COLO668 (cell line): Measurements from ENCODE around the gene TSC1.

Experiments
- DNase-seq: peaks from one replicate; lab custom pipeline; 2025; ENCODE audit not compliant: unreplicated experiment; lab: John Stamatoyannopoulos, UW

TSC1 gene

DNA sequence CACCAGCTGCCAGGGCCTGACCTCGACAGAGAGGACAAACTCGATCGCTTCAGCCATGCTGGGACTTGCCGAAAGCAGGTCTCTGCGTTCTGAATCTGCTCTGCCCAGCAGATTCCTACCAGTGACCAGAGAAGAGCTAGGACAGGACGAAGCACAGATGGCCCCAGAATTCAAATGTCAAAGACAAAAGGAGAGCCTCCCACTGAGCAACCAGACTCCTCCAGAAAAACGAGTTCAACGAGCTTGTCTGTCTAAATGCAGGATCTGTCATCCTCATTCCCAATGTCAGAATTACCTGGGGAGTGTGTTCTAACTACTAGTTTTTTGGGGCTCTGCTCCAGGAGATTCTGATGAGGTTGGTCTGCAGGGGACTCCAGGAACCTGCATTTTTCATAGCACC is 79.7 kb downstream of the TSC1 start:
- DNase-seq = no peak

DNA sequence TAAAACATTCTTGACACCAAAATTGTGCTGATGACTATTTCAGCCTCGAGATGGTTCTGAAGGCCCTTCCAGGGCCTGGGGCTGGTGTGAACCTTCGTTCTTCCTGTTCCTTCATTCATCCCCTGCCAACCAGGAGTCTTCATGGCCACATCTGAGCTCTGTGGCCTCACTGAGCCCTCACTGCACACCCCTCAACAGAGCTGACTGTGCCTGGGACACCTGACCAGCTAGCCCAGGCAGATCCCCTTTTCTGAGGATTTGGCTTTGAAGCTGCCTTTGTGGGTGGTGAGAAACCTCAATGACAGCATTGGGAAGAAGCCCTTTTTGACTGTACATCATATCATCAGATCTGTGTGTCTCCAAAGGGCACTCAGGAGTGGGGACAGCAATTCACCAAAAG is 80.1 kb downstream of the TSC1 start:
- no peak for DNase-seq

DNA sequence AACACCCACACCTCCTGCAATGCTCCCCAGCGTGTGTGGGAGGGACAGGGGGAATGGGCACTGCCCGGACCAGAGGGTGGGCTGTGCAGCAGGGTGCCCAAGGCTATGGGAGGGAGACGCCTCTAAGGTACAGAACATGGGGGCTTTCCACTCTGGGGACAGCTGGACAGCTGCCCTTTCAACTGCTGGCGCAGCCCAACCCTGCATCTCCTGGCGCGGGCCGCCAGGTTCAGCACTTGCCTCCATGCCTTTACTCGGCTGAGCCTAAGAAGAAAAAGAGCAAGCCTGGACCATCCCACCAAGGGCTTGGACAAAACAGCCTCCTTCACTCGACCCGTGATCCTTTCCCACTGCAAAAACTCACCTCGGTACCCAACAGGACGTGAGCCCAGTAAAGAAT is 81.3 kb downstream of the TSC1 start:
- DNase-seq = no peak

GRCh38 chr9:132862533-132862932 is 81.9 kb downstream of the TSC1 start:
- no peak for DNase-seq

GRCh38 chr9:132861666-132862065 is 82.8 kb downstream of the TSC1 start:
- no peak for DNase-seq

DNA sequence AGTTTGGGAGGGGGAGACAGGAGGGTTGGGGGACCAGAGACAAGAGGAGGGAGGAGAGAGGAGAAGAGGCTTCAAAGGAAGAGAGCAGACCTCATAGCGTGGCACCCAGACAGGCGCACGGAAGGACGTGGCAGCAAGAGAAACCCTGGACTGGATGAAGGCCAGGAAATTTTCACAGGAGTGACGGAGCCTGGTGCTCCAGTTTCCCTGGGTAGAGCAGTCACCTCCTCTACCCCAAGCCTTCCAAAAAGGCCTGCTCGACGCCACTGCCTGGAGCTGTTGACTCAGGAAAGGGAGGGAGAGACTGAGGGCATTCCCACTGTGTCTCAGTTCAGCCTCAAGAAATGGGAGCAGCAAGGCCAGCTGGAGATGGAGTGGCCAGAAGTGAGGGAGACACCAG is 85.7 kb downstream of the TSC1 start:
- DNase-seq = no peak

- no peak for DNase-seq
These were observed 86.6 kb downstream of the TSC1 start for GRCh38 chr9:132857616-132858342.

GRCh38 chr9:132857031-132857430 is 87.4 kb downstream of the TSC1 start:
- DNase-seq = no peak

GRCh38 chr9:132855904-132856303 is 88.5 kb downstream of the TSC1 start:
- DNase-seq = no peak

- no peak for DNase-seq
These were observed 89.6 kb downstream of the TSC1 start for GRCh38 chr9:132854832-132855231.

DNA sequence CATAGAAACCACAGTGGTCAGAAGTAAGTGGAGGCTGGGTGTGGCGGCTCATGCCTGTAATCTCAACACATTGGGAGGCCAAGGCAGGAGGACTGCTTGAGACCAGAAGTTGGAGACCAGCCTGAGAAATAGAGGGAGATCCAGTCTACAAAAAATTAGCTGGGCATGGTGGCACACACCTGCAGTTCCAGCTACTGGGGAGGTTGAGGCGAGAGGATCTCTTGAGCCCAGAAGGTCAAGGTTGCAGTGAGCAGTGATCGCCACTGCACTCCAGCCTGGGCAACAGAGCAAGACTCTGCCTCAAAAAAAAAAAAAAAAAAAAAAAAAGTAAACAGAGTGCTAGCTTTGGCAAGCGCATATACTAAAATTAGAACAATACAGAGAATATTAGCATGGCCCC is 90.9 kb downstream of the TSC1 start:
- DNase-seq = no peak

GRCh38 chr9:132849185-132849706 is 95.2 kb downstream of the TSC1 start:
- DNase-seq = peak; percentile 6

DNA sequence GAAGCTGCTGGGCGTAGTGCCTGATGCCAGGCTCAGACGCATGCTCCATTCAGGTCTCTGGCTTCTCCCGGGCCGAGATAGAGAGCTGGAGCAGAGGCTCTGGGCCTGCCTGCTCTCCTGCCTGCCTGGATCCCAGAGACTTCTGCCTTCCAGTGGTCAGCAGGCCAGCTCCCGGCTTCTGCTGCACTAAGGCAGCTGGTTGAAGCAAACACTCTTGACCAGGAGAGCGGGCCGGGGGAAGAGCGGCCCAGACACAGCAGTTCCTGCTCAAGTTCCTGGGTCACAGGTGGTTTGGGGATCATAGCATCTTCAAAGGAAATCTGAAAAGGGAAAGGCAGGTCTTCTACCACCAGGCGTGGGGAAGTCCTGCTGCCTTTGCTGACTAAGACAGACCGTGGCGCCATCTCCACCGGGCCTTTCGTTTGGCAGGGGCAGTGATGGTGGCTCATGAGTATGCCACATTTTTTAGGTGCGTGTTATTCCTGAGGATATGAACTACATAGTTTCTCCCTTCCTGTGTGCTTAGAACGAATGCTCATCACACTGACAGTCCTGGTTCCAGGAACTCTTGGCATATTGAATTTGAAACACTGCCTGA is 97.4 kb downstream of the TSC1 start:
- DNase-seq = no peak

DNA sequence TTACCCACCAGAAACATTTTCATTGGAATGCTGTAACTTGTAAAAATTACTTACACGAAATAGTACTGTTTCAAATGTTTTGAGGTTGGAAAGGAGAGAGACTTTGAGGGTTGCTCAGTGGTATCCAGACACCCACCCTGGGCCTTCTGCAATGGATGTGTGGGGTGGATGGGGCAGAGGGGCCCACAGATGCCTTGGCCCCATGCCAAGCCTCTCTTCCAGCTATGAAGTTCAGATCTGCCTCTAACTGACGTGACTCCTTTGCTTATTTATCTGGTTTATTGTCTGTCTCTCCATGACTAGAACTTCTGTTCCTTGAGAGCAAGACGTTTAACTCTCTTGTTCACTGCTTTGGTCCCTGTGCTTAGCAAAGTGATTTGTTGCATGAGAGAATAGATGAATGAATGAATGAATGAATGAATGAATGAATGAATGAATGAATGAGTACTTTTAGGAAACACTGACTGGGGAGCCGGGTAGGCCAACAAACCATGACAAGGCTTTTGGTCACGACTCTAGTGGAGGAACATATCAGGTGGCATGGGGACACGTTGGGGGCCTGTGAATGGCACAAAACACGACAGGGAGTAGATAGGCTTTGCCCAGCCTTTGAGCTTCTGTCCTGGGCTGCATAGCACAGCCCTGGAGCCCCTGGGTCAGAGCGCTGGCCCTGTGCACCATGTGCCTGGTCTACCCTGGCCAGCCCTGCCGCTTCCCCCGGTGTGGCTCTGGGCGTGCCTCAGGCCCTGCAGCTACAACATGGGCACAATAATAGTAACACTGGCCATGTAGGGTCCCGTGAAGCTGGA is 98.1 kb downstream of the TSC1 start:
- no peak for DNase-seq

- no peak for DNase-seq
These were observed 102.0 kb downstream of the TSC1 start for GRCh38 chr9:132842124-132843044.
